Measurements from ENCODE around the gene MSRB2.

MSRB2 gene

DNA sequence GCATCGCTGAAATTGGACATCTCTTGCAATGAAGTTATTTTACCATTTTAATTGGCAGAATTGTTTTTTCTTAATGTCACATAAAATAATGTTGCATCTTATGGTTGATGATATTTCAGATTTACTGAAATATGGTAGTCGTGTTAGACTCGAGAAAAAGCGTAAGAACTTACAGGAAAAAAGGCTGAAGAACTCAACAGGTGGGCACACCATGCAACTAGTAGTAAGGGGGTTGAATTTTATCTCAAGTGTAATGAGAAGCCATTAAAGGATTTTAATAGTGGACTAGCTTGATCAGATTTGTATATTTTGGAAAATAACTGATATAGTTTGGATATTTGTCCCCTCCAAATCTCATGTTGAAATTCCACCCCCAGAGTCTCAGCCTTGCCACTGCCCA is 41.1 kb downstream of the MSRB2 start:
- TF ChIP-seq, protein P1, sequence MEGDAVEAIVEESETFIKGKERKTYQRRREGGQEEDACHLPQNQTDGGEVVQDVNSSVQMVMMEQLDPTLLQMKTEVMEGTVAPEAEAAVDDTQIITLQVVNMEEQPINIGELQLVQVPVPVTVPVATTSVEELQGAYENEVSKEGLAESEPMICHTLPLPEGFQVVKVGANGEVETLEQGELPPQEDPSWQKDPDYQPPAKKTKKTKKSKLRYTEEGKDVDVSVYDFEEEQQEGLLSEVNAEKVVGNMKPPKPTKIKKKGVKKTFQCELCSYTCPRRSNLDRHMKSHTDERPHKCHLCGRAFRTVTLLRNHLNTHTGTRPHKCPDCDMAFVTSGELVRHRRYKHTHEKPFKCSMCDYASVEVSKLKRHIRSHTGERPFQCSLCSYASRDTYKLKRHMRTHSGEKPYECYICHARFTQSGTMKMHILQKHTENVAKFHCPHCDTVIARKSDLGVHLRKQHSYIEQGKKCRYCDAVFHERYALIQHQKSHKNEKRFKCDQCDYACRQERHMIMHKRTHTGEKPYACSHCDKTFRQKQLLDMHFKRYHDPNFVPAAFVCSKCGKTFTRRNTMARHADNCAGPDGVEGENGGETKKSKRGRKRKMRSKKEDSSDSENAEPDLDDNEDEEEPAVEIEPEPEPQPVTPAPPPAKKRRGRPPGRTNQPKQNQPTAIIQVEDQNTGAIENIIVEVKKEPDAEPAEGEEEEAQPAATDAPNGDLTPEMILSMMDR (IDR thresholded peaks at IDR 0.05; ENCODE audit: insufficient read depth, low read length, poor library complexity, severe bottlenecking): no peak
- no peaks in the 10 kb centered on the region for H3K36me3 ChIP-seq (ENCODE audit: control insufficient read depth, insufficient read depth, low read length)
- H3K4me3 ChIP-seq (replicated peaks; ENCODE audit: low read depth, low read length): no peak overlapping the region
- H3K27me3 ChIP-seq (replicated peaks; ENCODE audit: control insufficient read depth, insufficient read depth, low read length): no peaks in the 10 kb centered on the region
- no peak for DNase-seq (ENCODE audit: extremely low read depth, insufficient read length)

DNA sequence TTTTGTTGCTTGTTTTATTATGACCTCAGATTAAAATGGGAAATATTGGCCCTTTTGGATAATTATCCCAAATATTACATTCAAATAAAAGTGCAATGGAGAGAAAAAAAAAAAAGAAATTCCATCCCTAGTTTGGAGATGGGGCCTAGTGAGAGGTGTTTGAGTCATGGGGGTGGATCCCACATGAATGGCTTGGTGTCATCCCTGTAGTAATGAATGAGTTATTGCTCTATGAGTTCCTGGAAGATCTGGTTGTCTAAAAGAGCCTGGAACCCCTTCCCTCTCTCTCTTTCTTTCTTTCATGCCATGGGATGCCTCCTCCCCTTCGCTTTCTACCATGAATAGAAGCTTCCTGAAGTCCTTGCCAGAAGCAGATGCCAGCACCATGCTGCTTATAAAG is 44.3 kb downstream of the MSRB2 start:
- H3K27me3 ChIP-seq (replicated peaks; ENCODE audit: control insufficient read depth, insufficient read depth, low read length): no peaks in the 10 kb centered on the region
- no peak for DNase-seq (ENCODE audit: extremely low read depth, insufficient read length)
- no peak overlapping the region for H3K4me3 ChIP-seq (replicated peaks; ENCODE audit: low read depth, low read length)
- H3K36me3 ChIP-seq (ENCODE audit: control insufficient read depth, insufficient read depth, low read length): no peaks in the 10 kb centered on the region
- TF ChIP-seq, protein P1 (IDR thresholded peaks at IDR 0.05; ENCODE audit: insufficient read depth, low read length, poor library complexity, severe bottlenecking): no peak

DNA sequence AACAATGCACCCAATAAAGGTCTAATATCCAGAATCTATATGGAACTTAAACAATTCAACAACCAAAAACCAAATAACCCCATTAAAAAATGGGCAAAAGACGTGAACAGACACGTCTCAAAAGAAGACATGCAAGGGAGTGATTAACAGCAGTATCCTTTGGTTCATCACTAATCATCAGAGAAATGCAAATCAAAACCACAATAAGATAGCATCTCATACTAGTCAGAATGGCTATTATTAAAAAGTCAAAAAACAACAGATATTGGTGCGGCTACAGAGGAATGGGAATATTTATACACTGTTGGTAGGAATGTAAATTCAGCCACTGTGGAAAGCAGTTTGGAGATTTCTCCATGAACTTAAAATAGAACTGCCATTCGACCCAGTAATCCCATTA is 46.6 kb downstream of the MSRB2 start:
- no peak for DNase-seq (ENCODE audit: extremely low read depth, insufficient read length)
- H3K4me3 ChIP-seq (replicated peaks; ENCODE audit: low read depth, low read length): no peak overlapping the region
- TF ChIP-seq, protein P1 (IDR thresholded peaks at IDR 0.05; ENCODE audit: insufficient read depth, low read length, poor library complexity, severe bottlenecking): no peak
- no peaks in the 10 kb centered on the region for H3K27me3 ChIP-seq (replicated peaks; ENCODE audit: control insufficient read depth, insufficient read depth, low read length)
- H3K36me3 ChIP-seq (ENCODE audit: control insufficient read depth, insufficient read depth, low read length): no peaks in the 10 kb centered on the region

DNA sequence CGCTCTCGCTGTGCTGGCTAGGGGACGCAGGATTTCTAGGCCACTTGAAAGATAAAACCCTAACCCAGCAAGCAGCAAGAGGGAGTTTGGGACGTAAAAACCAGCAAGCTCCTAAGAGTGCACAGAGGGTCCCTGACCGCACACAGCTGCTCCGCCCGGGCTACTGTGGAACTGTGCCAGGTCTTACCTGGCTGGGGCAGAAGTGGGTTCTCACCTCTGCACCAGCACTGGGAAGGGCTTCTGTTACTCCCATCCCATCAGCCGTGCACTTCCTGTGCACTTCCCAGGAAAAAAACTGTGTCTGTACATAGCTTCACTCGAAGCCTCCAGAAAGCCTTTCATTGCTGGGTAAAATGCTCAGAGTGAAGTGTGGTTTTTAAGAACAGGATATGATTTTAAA is 50.9 kb downstream of the MSRB2 start:
- TF ChIP-seq, protein P1 (IDR thresholded peaks at IDR 0.05; ENCODE audit: insufficient read depth, low read length, poor library complexity, severe bottlenecking): no peak
- Histone ChIP-seq H3K27me3 (replicated peaks; ENCODE audit: control insufficient read depth, insufficient read depth, low read length) (no peaks in the 10 kb centered on the region), H3K4me3 (replicated peaks; ENCODE audit: low read depth, low read length) (no peak overlapping the region), H3K36me3 (ENCODE audit: control insufficient read depth, insufficient read depth, low read length) (no peaks in the 10 kb centered on the region)
- no peak for DNase-seq (ENCODE audit: extremely low read depth, insufficient read length)

DNA sequence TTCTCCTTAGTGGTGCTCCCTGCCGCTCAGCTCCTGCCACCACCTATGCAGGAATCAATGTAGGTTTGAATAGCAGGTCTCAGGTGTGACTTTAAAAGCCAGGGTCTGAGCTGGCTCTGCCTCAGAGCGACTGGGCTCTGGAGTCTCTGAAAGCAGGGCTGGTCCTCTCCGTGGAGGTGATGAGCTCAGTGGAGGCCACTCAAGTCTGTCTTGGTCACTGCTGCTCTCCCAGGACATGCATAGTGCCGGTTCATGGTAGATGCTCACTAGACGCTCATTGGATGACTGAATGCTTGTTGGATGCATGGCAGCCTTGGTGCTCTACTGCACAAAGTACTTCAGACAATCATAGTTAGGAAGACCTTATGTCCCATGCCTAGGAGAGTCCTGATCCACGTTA is 51.7 kb downstream of the MSRB2 start:
- TF ChIP-seq, protein P1 (IDR thresholded peaks at IDR 0.05; ENCODE audit: insufficient read depth, low read length, poor library complexity, severe bottlenecking): no peak
- DNase-seq (ENCODE audit: extremely low read depth, insufficient read length): no peak
- no peak overlapping the region for H3K4me3 ChIP-seq (replicated peaks; ENCODE audit: low read depth, low read length)
- no peaks in the 10 kb centered on the region for H3K36me3 ChIP-seq (ENCODE audit: control insufficient read depth, insufficient read depth, low read length)
- no peaks in the 10 kb centered on the region for H3K27me3 ChIP-seq (replicated peaks; ENCODE audit: control insufficient read depth, insufficient read depth, low read length)

DNA sequence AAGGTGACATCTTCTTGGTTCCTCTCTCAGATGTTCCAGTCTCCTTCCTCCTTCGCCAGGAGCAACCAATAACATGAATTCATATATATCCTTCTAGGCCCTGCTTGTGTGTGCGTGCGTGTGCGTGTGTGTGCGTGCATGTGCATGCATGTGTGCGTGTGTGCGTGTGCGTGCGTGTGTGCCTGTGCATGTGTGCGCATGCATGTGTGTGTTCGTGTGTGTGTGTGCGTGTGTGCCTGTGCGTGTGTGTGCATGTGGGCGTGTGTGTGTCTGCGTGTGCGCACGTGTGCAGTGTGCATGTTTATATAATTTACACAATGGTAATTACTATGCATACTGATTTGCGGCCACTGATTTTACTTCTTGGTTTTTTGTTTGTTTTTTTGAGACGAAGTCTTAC is 52.8 kb downstream of the MSRB2 start:
- H3K4me3 ChIP-seq (replicated peaks; ENCODE audit: low read depth, low read length): no peak overlapping the region
- H3K27me3 ChIP-seq (replicated peaks; ENCODE audit: control insufficient read depth, insufficient read depth, low read length): no peaks in the 10 kb centered on the region
- TF ChIP-seq, protein P1 (IDR thresholded peaks at IDR 0.05; ENCODE audit: insufficient read depth, low read length, poor library complexity, severe bottlenecking): no peak
- no peaks in the 10 kb centered on the region for H3K36me3 ChIP-seq (ENCODE audit: control insufficient read depth, insufficient read depth, low read length)
- no peak for DNase-seq (ENCODE audit: extremely low read depth, insufficient read length)
